Endodermal cell (in vitro differentiated cells): ENCODE results near the gene FCER2. TPM values are rescaled to one million over a fixed set of nuclear protein-coding genes. Genes with fewer than 3 reads are reported as not detected.

Experiments used
- DNase-seq: peaks from one replicate; pipeline ENCODE4 v3.0.0-alpha.2; 2017
- H3K27ac ChIP-seq: 2 replicates; pipeline ENCODE4 v1.5.1; 2013; ENCODE audit warnings: mild to moderate bottlenecking, low read depth, low read length, moderate library complexity
- H3K27me3 ChIP-seq: 2 replicates; pipeline ENCODE4 v1.6.1; 2013; ENCODE audit warnings: mild to moderate bottlenecking, low read length, moderate library complexity; ENCODE audit not compliant: insufficient read depth, control insufficient read depth, poor library complexity, severe bottlenecking
- H3K36me3 ChIP-seq: 2 replicates; pipeline ENCODE4 v1.7.0; 2013; ENCODE audit warnings: mild to moderate bottlenecking, low read length, moderate library complexity; ENCODE audit not compliant: control insufficient read depth, insufficient read depth
- H3K4me1 ChIP-seq: one replicate; pipeline ENCODE4 v1.7.0; 2013; ENCODE audit warnings: low read length; ENCODE audit not compliant: control insufficient read depth, insufficient read depth
- H3K4me3 ChIP-seq: 2 replicates; pipeline ENCODE4 v1.5.1; 2013; ENCODE audit warnings: mild to moderate bottlenecking, low read length, moderate library complexity
- H3K9ac ChIP-seq: 2 replicates; pipeline ENCODE4 v1.6.1; 2013; ENCODE audit warnings: mild to moderate bottlenecking, low read length, moderate library complexity; ENCODE audit not compliant: poor library complexity, severe bottlenecking; ENCODE audit errors: extremely low read depth
- H3K9me3 ChIP-seq: 2 replicates; pipeline ENCODE4 v1.6.1; 2013; ENCODE audit warnings: mild to moderate bottlenecking, low read length, moderate library complexity; ENCODE audit not compliant: control insufficient read depth
- H3K27ac Mint-ChIP-seq: 2 replicates; pipeline ENCODE4 v1.8.0; 2020; ENCODE audit warnings: mixed read lengths
- H3K27me3 Mint-ChIP-seq: 2 replicates; pipeline ENCODE4 v1.8.0; 2021; ENCODE audit warnings: mild to moderate bottlenecking, mixed read lengths; ENCODE audit not compliant: insufficient read depth
- H3K36me3 Mint-ChIP-seq: 2 replicates; pipeline ENCODE4 v1.8.0; 2020; ENCODE audit warnings: low read depth, mixed read lengths
- H3K4me1 Mint-ChIP-seq: 2 replicates; pipeline ENCODE4 v1.8.0; 2020; ENCODE audit warnings: mixed read lengths
- H3K4me3 Mint-ChIP-seq: 2 replicates; pipeline ENCODE4 v1.8.0; 2020; ENCODE audit warnings: mild to moderate bottlenecking, moderate library complexity, mixed read lengths
- H3K9me3 Mint-ChIP-seq: 2 replicates; pipeline ENCODE4 v1.8.0; 2020; ENCODE audit warnings: mild to moderate bottlenecking, mixed read lengths
- WGBS, 2 experiments: methylation state at CpG; one replicate each; pipeline versions ENCODE4 v1.1.5 to v1.1.7; 2013; ENCODE audit warnings: missing lambda C conversion rate in 2 of 2, mixed read lengths in 1 of 2; ENCODE audit not compliant: insufficient coverage in 1 of 2, insufficient read length in 1 of 2; 5-methylcytosine and 5-hydroxymethylcytosine counted together
- total RNA-seq, 2 donors: library from RNA; stranded (reverse); fragmentation: NEBNext Ultra II Directional in 1 of 2; extraction: Animal tissue kit (Norgen Biotek cat#: 25700) in 1 of 2; gene quantifications; 2 replicates in 1 of 2; 3 replicates in 1 of 2; pipeline ENCODE4 v1.2.1, GENCODE V29; 2021
- TF ChIP-seq, protein P1 (sequence below): fragments of 200-600 bp; sonication (generic); conservative IDR thresholded peaks from 2 replicates; pipeline ENCODE4 v1.5.0; 2021; ENCODE audit warnings: antibody characterized with exemption, mild to moderate bottlenecking

FCER2 gene
- total RNA-seq, 2 donors from 2014 or later: not detected

DNA sequence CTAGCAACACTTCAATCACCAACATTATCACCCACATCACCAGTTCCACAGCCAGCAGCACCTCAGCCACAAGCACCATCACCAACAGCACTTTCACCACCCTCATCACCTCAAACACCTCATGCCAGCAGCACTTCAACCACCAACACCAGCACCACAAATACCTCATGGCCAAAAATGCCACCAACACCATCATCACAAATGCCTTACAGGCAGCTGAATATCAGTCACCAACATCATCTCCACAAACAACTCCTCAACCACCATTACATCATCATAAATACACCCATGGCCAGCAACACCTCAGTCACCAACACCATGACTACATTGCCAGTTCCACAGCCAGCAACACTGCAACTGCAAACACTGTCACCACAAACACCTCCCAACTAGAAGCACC, 10.4 kb downstream of the FCER2 start:
- H3K4me1 ChIP-seq: no peaks in the 10 kb centered on the region
- peaks cover 14% of the 10 kb centered on the region for H3K27me3 Mint-ChIP-seq
- no peaks in the 10 kb centered on the region for H3K9me3 Mint-ChIP-seq
- no peaks in the 10 kb centered on the region for H3K9me3 ChIP-seq
- no peak overlapping the region for H3K27ac Mint-ChIP-seq
- TF ChIP-seq, protein P1, sequence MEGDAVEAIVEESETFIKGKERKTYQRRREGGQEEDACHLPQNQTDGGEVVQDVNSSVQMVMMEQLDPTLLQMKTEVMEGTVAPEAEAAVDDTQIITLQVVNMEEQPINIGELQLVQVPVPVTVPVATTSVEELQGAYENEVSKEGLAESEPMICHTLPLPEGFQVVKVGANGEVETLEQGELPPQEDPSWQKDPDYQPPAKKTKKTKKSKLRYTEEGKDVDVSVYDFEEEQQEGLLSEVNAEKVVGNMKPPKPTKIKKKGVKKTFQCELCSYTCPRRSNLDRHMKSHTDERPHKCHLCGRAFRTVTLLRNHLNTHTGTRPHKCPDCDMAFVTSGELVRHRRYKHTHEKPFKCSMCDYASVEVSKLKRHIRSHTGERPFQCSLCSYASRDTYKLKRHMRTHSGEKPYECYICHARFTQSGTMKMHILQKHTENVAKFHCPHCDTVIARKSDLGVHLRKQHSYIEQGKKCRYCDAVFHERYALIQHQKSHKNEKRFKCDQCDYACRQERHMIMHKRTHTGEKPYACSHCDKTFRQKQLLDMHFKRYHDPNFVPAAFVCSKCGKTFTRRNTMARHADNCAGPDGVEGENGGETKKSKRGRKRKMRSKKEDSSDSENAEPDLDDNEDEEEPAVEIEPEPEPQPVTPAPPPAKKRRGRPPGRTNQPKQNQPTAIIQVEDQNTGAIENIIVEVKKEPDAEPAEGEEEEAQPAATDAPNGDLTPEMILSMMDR: no peak
- H3K4me1 Mint-ChIP-seq: no peaks in the 10 kb centered on the region
- no peak for DNase-seq
- H3K36me3 ChIP-seq: no peaks in the 10 kb centered on the region
- peaks cover 5% of the 10 kb centered on the region for H3K27me3 ChIP-seq
- no peak overlapping the region for H3K4me3 Mint-ChIP-seq
- no peaks in the 10 kb centered on the region for H3K36me3 Mint-ChIP-seq
- no peak overlapping the region for H3K27ac ChIP-seq
- no peak overlapping the region for H3K4me3 ChIP-seq
- no peak overlapping the region for H3K9ac ChIP-seq

DNA sequence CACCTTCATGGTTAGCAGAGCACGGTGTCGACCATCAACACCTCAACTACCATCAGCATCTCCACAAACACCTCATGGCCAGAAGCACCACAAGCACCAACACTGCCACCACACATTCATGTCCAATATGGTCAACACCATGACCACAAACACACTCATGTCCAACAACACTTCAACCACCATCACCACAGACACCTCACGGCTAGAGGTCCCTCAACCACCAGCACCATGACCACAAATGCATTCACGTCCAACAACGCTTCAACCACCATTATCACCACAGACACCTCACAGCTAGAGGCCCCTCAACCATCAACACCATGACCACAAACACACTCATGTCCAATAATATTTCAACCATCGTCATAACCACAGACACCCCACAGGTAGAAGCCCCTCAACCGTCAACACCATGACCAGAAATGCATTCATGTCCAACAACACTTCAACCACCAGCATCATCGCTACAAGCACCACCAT, 11.1 kb downstream of the FCER2 start:
- WGBS, 2 experiments: 69 to 89% methylated on average over 5 to 8 of the region's 8 CpGs
- Histone ChIP-seq H3K36me3 (no peaks in the 10 kb centered on the region), H3K4me1 (no peaks in the 10 kb centered on the region), H3K9ac (no peak overlapping the region), H3K27me3 (peaks cover 5% of the 10 kb centered on the region), H3K27ac (no peak overlapping the region), H3K4me3 (no peak overlapping the region), H3K9me3 (no peaks in the 10 kb centered on the region)
- H3K27me3 Mint-ChIP-seq: peaks cover 12% of the 10 kb centered on the region
- no peak overlapping the region for H3K27ac Mint-ChIP-seq
- peaks cover 2% of the 10 kb centered on the region for H3K4me1 Mint-ChIP-seq
- no peaks in the 10 kb centered on the region for H3K9me3 Mint-ChIP-seq
- no peaks in the 10 kb centered on the region for H3K36me3 Mint-ChIP-seq
- TF ChIP-seq, protein P1: no peak
- H3K4me3 Mint-ChIP-seq: no peak overlapping the region
- no peak for DNase-seq

DNA sequence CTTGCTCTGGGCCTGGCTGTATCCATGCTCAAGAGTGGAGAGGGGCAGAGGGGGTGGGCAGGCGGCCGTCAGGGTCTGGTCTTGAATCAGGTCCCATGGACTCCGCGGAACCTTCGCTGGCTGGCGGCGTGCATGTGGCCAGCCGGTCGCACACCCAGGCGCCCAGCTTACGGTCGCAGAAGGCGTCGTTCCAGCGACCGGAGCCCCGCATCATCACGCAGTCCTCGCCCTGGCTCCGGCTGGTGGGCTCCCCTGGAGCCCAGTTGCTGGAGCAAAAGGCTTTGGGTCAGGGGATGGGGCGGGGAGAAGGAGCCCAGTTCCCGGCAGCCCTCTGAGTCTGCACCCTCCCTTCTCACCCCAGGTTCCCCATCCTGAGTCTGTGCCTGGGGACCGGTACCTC, 12.8 kb downstream of the FCER2 start:
- Histone ChIP-seq H3K4me1 (no peaks in the 10 kb centered on the region), H3K9ac (no peak overlapping the region), H3K36me3 (no peaks in the 10 kb centered on the region), H3K27ac (no peak overlapping the region), H3K4me3 (no peak overlapping the region), H3K9me3 (no peaks in the 10 kb centered on the region), H3K27me3 (peaks cover 5% of the 10 kb centered on the region)
- no peak for DNase-seq
- Mint-ChIP-seq H3K36me3 (peaks cover 3% of the 10 kb centered on the region), H3K27me3 (peaks cover 7% of the 10 kb centered on the region), H3K27ac (no peak overlapping the region), H3K9me3 (no peaks in the 10 kb centered on the region), H3K4me3 (no peak overlapping the region), H3K4me1 (peaks cover 5% of the 10 kb centered on the region)
- TF ChIP-seq, protein P1: no peak
- WGBS, 2 experiments: 86 to 89% methylated on average over 10 to 23 of the region's 23 CpGs
